ENCODE measurements around the gene RELB.
A peak's percentile ranks its signal among the peaks of the same experiment; 100 is the strongest.

The RELB gene

GRCh38 chr19:45025264-45025663 lies 24.0 kb downstream of the RELB start:
- DNase-seq: no peak

DNA sequence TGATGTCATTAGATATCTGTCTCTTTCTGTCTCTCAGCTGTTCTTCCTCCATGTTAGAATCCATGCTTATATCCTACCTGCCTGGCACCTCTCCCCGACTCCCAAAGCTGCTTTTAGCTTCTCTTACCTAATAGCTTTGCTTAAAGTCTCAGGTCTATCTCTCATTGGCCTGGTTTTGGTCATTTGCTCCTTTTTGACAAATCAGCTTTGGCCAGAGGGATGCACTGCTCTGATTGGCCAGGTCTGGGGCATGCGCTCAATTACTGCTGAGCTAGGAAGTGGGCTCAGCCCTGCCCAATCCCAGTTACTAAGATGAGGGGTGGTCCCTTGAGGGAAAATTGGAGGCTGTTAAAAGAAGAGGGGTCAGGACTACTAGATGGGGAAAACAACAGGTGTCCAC lies 26.1 kb downstream of the RELB start:
- DNase-seq: no peak

- DNase-seq: no peak
Observed at GRCh38 chr19:45030825-45031224, 29.6 kb downstream of the RELB start.

GRCh38 chr19:45032421-45032820 lies 31.2 kb downstream of the RELB start:
- DNase-seq: no peak

DNA sequence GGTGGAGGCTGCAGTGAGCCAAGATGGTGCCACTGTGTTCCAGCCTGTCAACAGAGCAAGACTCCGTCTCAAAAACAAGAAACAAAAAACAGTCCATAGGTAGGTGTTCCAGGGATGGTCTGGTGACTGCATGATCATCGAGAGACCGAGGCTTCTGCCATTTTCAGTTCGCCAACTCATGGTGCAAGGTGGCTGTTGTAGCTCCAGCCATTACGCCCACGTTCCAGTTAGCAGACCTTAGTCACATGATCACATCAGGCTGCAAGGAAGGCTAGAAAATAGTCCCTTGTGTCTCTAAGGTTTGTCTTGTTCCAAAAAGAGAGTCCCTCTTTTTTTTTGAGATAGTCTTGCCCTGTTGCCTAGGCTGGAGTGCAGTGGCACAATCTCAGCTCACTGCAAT lies 34.5 kb downstream of the RELB start:
- DNase-seq: no peak

DNA sequence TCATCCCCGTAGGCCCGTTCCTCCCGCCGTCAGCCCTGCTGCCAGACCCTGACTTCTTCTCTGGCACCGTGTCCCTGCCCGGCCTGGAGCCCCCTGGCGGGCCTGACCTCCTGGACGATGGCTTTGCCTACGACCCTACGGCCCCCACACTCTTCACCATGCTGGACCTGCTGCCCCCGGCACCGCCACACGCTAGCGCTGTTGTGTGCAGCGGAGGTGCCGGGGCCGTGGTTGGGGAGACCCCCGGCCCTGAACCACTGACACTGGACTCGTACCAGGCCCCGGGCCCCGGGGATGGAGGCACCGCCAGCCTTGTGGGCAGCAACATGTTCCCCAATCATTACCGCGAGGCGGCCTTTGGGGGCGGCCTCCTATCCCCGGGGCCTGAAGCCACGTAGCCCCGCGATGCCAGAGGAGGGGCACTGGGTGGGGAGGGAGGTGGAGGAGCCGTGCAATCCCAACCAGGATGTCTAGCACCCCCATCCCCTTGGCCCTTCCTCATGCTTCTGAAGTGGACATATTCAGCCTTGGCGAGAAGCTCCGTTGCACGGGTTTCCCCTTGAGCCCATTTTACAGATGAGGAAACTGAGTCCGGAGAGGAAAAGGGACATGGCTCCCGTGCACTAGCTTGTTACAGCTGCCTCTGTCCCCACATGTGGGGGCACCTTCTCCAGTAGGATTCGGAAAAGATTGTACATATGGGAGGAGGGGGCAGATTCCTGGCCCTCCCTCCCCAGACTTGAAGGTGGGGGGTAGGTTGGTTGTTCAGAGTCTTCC lies 36.3 kb downstream of the RELB start:
- DNase-seq: no peak

DNA sequence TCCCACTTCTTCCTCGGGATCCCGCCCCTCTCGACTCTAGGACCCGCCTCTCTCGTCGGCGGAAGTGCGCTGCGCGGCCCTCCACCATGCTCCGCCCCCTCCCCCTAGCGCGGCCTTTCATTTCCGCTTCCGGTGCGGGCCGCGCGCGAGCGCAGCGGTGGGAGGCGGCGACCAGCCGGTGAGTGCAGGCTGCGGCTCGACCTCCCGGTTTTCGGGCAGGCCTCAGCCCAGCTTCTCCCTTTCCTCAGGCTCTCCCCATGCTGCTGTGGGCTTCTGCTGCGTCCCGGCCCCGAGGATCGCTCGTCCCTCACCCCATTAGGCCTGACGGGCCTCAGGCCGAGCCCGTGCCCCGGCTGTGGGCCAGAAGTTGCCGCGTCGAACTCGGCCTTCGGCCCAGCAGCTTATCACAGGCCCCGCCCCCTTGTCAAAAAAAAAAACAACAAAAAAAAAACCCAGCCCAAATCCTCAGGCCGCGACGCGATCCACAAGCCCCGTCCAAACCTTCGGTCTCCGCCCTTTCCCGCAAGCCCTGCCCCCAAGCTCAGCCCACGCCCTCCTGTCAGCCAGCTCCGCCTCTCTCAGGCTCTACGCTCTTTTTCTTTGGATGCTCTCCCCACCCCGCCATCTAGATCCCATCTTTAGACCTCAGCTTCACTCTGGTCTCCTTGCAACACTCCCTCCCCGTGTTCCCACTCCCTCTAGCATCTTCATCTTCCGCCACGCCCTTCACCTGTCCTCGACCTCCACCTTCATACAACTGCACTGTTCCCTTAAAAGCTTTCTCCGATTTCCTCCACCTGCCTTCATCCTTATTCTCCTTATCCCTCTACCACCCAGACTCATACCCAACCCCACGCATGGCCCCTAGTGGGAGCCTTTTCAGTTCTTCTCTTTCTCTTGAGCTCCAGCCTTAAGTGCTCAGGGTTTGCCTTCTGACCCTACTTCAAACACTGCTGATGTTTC lies 37.9 kb downstream of the RELB start, which contains the start of gene CLASRP:
Gene CLASRP (plus strand): TSS at position 115 of the 963 bp plus-strand sequence. CDS start 1,168 bp downstream, outside the sequence.
- peak; percentile 90 for DNase-seq

- DNase-seq: no peak
Observed at GRCh38 chr19:45040059-45040771, 39.0 kb downstream of the RELB start.

DNA sequence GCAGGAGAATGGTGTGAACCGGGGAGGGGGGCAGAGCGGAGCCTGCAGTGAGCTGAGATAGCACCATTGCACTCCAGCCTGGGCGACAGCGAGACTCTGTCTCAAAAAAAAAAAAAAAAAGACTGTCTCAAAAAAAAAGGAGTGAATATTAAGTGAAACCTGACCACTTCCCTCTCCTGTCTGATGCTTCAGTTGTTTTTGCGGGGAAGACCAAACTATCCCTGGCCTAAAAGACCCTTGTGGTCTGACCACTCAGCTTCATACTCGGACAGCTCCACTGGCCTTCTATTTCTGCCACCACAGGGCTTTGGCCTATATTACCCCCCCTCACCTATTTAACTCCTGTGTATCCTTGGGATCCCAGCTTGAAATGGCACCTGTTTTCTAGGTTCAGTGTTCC lies 39.9 kb downstream of the RELB start:
- no peak for DNase-seq

DNA sequence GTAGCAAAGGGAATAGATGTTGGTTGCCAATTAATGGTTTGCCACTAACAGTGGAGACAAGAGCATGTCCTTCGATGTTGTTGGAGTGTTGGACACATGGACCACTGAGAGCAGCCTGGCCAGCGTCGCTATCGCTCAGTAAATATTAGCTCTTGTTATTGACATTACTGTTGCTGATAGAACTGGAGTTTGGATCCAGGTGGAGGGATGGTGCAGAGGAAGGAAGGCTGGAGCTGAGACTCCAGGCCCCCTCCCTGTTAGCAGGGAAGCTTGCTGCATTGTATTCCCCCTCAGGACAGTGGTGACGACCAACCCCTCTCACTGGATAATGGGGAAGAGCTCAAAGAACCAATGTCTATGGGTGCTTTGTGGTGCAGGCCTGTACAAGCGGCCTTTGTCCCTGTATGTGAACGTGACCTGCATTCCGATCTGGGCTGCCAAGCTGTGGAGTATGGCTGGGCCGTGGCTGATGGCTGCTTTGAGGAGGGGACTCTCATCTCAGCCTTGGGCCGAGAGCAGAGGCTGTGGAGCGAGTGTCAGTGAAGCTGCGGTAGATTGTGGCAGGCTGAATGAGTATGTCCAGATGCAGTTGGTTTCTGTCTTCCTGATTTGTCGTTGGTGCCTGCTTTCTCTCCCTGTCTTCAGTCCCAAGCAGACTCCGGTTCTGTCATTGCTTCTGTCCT lies 44.5 kb downstream of the RELB start:
- no peak for DNase-seq

GRCh38 chr19:45046355-45046754 lies 45.1 kb downstream of the RELB start:
- DNase-seq: no peak

DNA sequence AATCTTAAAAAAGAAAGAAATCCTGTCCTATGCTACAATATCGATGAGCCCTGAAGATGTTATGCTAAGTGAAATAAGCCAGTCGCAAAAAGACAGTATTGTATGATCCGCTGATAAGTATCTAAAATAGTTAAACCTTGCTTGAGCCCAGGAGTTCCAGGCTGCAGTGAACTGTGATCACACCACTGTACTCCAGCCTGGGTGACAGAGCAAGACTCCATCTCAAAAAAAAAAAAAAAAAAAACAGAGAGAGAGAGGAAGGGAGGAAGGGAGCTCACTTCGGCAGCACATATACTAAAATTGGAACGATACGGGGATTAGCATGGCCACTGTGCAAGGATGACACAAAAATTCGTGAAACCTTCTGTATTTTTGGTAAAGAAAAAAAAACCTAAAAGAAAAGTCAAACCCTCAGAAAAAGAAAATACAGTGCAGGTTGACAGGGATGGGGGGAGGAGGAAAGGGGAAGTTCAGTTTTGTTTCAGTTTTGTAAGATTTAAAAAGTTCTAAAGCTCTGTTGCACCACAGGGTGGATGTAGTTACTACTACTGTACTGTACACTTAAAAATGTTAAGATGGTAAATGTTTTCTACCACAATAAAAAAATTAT lies 46.0 kb downstream of the RELB start:
- DNase-seq: no peak

GRCh38 chr19:45049073-45049736 lies 47.9 kb downstream of the RELB start:
- no peak for DNase-seq

DNA sequence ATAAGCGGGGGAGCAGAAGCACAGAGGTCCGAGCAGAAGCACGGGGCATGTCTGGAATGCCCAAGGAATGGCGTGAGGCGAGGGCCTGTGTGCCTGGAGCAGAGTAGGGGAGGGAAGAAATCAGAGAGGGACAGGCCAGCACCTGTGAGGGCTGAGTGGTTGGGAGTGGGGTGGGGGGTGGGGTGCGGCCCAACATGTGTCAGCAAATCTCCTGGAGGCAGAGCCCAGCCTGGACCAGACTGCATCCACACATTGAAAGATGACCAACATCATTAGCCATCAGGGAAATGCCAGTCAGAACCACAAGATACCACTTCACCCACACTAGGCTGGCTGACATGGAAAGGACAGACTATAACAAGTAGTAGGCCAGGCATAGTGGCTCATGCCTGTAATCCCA lies 48.8 kb downstream of the RELB start:
- no peak for DNase-seq

- DNase-seq: no peak
Observed at GRCh38 chr19:45051929-45052579, 50.8 kb downstream of the RELB start.

DNA sequence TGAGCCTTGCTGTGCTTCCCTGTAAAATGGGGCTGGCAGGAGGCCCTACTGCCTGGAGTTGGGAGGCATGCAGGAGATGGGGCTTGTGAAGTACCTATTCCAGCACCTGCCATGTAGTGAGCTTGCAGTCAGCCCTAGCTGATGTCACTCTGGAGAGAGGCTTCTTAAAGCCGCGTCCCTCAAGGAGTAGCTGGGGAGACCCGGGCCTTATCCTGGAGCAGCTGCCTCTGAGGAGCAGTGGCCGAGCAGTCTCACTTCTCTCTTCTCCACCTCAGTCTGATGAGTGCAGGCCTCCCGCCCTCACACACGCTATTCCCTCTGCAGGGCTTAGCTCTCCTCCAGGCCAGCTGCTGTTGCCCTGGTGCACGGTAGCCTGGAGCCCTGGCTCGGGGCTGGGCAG lies 55.6 kb downstream of the RELB start:
- no peak for DNase-seq

DNA sequence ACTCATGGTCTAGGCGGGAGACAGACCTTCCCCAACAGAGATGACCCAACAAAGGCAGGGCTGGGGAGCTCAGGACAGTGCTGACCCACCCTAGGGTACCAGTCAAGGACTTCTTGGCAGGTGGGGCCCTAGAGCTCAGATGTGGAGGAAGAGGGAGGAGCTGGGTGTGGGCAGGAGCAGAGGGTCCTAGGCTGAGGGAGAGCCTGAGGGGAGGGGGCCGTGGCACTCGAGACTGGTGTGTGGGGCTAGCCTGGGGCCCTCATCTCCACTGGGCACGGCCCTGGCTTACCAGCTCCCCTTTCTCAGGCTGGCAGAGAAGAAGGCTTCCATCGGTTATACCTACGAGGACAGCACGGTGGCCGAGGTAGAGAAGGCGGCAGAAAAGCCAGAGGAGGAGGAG lies 56.2 kb downstream of the RELB start:
- no peak for DNase-seq

- no peak for DNase-seq
Observed at GRCh38 chr19:45058622-45059159, 57.4 kb downstream of the RELB start.

- DNase-seq: peak; percentile 87
Observed at GRCh38 chr19:45059258-45059965, 58.1 kb downstream of the RELB start.

DNA sequence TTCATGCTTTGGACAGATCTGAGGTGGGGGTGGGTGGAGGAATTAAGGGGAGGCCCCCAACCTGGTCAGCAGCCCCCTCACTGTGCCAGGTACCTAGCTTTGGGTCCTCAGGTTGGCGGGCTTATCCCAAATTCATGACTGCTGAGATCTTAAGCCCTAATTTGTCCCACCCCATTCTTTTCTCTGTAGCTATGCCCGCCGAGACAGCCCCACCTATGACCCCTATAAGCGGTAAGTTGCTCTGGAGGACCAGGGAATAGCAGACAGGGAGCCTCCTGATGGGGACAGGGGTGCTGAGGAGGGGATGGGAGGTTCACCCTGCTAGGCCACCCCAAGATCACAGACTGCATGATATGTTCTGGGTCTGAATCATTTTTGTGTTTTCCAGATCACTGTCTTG lies 60.7 kb downstream of the RELB start:
- DNase-seq: no peak

All from CD4-positive, alpha-beta T cell treated with Interleukin-17A for 4 hours (primary cell).